IMR-90 (cell line): ENCODE measurements around the gene COLEC11. TPM values are rescaled to one million over a fixed set of nuclear protein-coding genes. Genes with fewer than 3 reads are reported as not detected.

Experiments
- ATAC-seq: fragments of 200-7000 bp; cut with Tn5 transposase; 2 replicates; pipeline ENCODE4 v1.9.1; 2020; ENCODE audit warnings: low read depth, mild to moderate bottlenecking, moderate library complexity
- BruUV-seq: library from RNA; stranded (reverse); fragments of 400-500 nt; replicated peaks from 2 replicates; lab custom pipeline; 2021; lab: Mats Ljungman, UMichigan
- CTCF ChIA-PET: fragments of 300-600 bp; formaldehyde crosslinking; extraction: SDS; loops from one replicate; lab custom pipeline; 2021; ENCODE audit warnings: antibody characterized with exemption; lab: Yijun Ruan, JAX
- POLR2A ChIA-PET: fragments of 300-600 bp; sonication (Branson Sonifier 250); formaldehyde crosslinking; loops from one replicate; lab custom pipeline; 2022; ENCODE audit warnings: antibody characterized with exemption; ENCODE audit not compliant: unreplicated experiment; lab: Charles Lee
- DNase-seq: peaks from one replicate; pipeline ENCODE4 v3.0.0; 2013
- H2AFZ ChIP-seq: replicated peaks from 2 replicates; pipeline ENCODE3; 2013; ENCODE audit warnings: low read length, mild to moderate bottlenecking; ENCODE audit not compliant: poor library complexity
- H2AK5ac ChIP-seq: 2 replicates; pipeline ENCODE4 v1.6.1; 2013; ENCODE audit warnings: low read depth, low read length, inconsistent platforms
- H2AK9ac ChIP-seq: replicated peaks from 2 replicates; pipeline ENCODE3; 2013; ENCODE audit warnings: mild to moderate bottlenecking, low read depth, low read length, moderate library complexity; ENCODE audit not compliant: poor library complexity
- H2BK120ac ChIP-seq: 2 replicates; pipeline ENCODE4 v1.6.1; 2013; ENCODE audit warnings: low read depth, low read length, inconsistent platforms
- H2BK15ac ChIP-seq: 3 replicates; pipeline ENCODE4 v1.6.1; 2013; ENCODE audit warnings: low read depth, low read length, inconsistent platforms
- H2BK20ac ChIP-seq: 2 replicates; pipeline ENCODE4 v1.6.1; 2013; ENCODE audit warnings: low read depth, mild to moderate bottlenecking, inconsistent platforms, low read length, moderate library complexity
- H2BK5ac ChIP-seq: 2 replicates; pipeline ENCODE4 v1.6.1; 2013; ENCODE audit warnings: mild to moderate bottlenecking, low read depth, low read length, inconsistent platforms; ENCODE audit not compliant: poor library complexity, severe bottlenecking
- H3K14ac ChIP-seq: replicated peaks from 2 replicates; pipeline ENCODE4 v1.6.1; 2013; ENCODE audit warnings: low read depth, low read length, inconsistent platforms
- H3K18ac ChIP-seq: 2 replicates; pipeline ENCODE4 v1.6.1; 2013; ENCODE audit warnings: low read depth, low read length, control low read depth
- H3K23ac ChIP-seq: 2 replicates; pipeline ENCODE4 v1.6.1; 2013; ENCODE audit warnings: low read depth, low read length, inconsistent platforms
- H3K27ac ChIP-seq: 2 replicates; pipeline ENCODE4 v1.5.1; 2013; ENCODE audit warnings: mild to moderate bottlenecking, control low read depth, low read length; ENCODE audit not compliant: insufficient read depth
- H3K27me3 ChIP-seq: 2 replicates; pipeline ENCODE4 v1.6.1; 2013; ENCODE audit warnings: low read length; ENCODE audit not compliant: control insufficient read depth, insufficient read depth
- H3K36me3 ChIP-seq: 2 replicates; pipeline ENCODE4 v1.6.1; 2013; ENCODE audit warnings: low read length, mixed read lengths; ENCODE audit not compliant: control insufficient read depth, insufficient read depth
- H3K4ac ChIP-seq: 2 replicates; pipeline ENCODE4 v1.6.1; 2013; ENCODE audit warnings: low read depth, low read length, inconsistent platforms
- H3K4me1 ChIP-seq: 2 replicates; pipeline ENCODE4 v1.6.1; 2013; ENCODE audit warnings: low read length, mixed read lengths; ENCODE audit not compliant: control insufficient read depth, insufficient read depth
- H3K4me2 ChIP-seq: 2 replicates; pipeline ENCODE4 v1.6.1; 2013; ENCODE audit warnings: low read depth, mild to moderate bottlenecking, control low read depth, low read length, moderate library complexity
- H3K4me3 ChIP-seq: 2 replicates; pipeline ENCODE4 v1.5.1; 2013; ENCODE audit warnings: low read depth, mild to moderate bottlenecking, control low read depth, low read length, moderate library complexity; ENCODE audit not compliant: insufficient read depth
- H3K56ac ChIP-seq: 2 replicates; pipeline ENCODE4 v1.6.1; 2013; ENCODE audit warnings: low read length, inconsistent platforms; ENCODE audit not compliant: insufficient read depth; ENCODE audit errors: extremely low read depth
- H3K79me1 ChIP-seq, 2 experiments: 2 replicates each; pipeline ENCODE4 v1.6.1; 2013; ENCODE audit warnings: low read length in 2 of 2, inconsistent platforms in 1 of 2, low read depth in 1 of 2
- H3K9ac ChIP-seq: 2 replicates; pipeline ENCODE4 v1.6.1; 2013; ENCODE audit warnings: low read depth, low read length, control low read depth
- H3K9me1 ChIP-seq: 2 replicates; pipeline ENCODE4 v1.6.1; 2013; ENCODE audit warnings: low read length, inconsistent platforms; ENCODE audit not compliant: insufficient read depth
- H3K9me3 ChIP-seq: 2 replicates; pipeline ENCODE4 v1.6.1; 2013; ENCODE audit warnings: low read length; ENCODE audit not compliant: control insufficient read depth, insufficient read depth
- H4K20me1 ChIP-seq: 2 replicates; pipeline ENCODE4 v1.6.1; 2013; ENCODE audit warnings: low read length, inconsistent platforms; ENCODE audit not compliant: insufficient read depth
- H4K5ac ChIP-seq: 2 replicates; pipeline ENCODE4 v1.6.1; 2013; ENCODE audit warnings: mild to moderate bottlenecking, low read depth, low read length, control low read depth
- H4K8ac ChIP-seq, 2 experiments: 2 replicates each; pipeline ENCODE4 v1.6.1; 2013; ENCODE audit warnings: low read depth in 2 of 2, low read length in 2 of 2, control low read depth in 1 of 2, inconsistent platforms in 1 of 2
- H4K91ac ChIP-seq: 2 replicates; pipeline ENCODE4 v1.6.1; 2013; ENCODE audit warnings: low read depth, low read length, inconsistent platforms; ENCODE audit not compliant: insufficient read depth
- BHLHE40 ChIP-seq: fragments of 150-350 bp; IDR thresholded peaks from 2 replicates; pipeline ENCODE4 v1.6.1; 2016; ENCODE audit warnings: mild to moderate bottlenecking, low read depth, low read length
- CHD1 ChIP-seq: IDR thresholded peaks from 2 replicates; pipeline ENCODE4 v1.6.1; 2012; ENCODE audit warnings: low read depth, low read length, improper control_type of control experiment
- FOS ChIP-seq: fragments of 150-350 bp; IDR thresholded peaks from 2 replicates; pipeline ENCODE4 v1.6.1; 2016; ENCODE audit warnings: low read depth, low read length
- MAFK ChIP-seq: IDR thresholded peaks from 2 replicates; pipeline ENCODE4 v1.6.1; 2012; ENCODE audit warnings: low read depth, low read length, improper control_type of control experiment
- MAZ ChIP-seq: IDR thresholded peaks from 2 replicates; pipeline ENCODE4 v1.6.1; 2012; ENCODE audit warnings: low read depth, mild to moderate bottlenecking, low read length, improper control_type of control experiment, moderate library complexity, borderline replicate concordance
- MXI1 ChIP-seq: IDR thresholded peaks from 2 replicates; pipeline ENCODE4 v1.6.1; 2012; ENCODE audit warnings: low read depth, mild to moderate bottlenecking, low read length, moderate library complexity, borderline replicate concordance
- NFE2L2 ChIP-seq: fragments of 150-350 bp; IDR thresholded peaks from 2 replicates; pipeline ENCODE4 v1.6.1; 2016; ENCODE audit warnings: low read depth, mild to moderate bottlenecking, low read length
- POLR2A ChIP-seq: IDR thresholded peaks from 2 replicates; pipeline ENCODE4 v1.6.1; 2012; ENCODE audit warnings: mild to moderate bottlenecking, low read depth, low read length
- RAD21 ChIP-seq: IDR thresholded peaks from 2 replicates; pipeline ENCODE4 v1.6.1; 2012; ENCODE audit warnings: low read length, improper control_type of control experiment
- RCOR1 ChIP-seq: IDR thresholded peaks from 2 replicates; pipeline ENCODE4 v1.6.1; 2012; ENCODE audit warnings: mild to moderate bottlenecking, low read length, improper control_type of control experiment; ENCODE audit not compliant: insufficient replicate concordance
- RFX5 ChIP-seq: IDR thresholded peaks from 2 replicates; pipeline ENCODE4 v1.8.0; 2012; ENCODE audit warnings: low read depth, mild to moderate bottlenecking, low read length, moderate library complexity
- SMC3 ChIP-seq: fragments of 150-350 bp; IDR thresholded peaks from 2 replicates; pipeline ENCODE4 v1.6.1; 2016; ENCODE audit warnings: low read depth, mild to moderate bottlenecking, antibody characterized with exemption, low read length, moderate library complexity
- WGBS, 2 experiments: methylation state at CpG; one replicate each; pipeline versions ENCODE4 v1.1.5 to v1.1.7; 2013; ENCODE audit warnings: missing lambda C conversion rate in 2 of 2; ENCODE audit not compliant: insufficient read length in 1 of 2; ENCODE audit errors: extremely low coverage in 2 of 2; 5-methylcytosine and 5-hydroxymethylcytosine counted together
- dilution Hi-C: fragments of 300-500 bp; cut with HindIII; formaldehyde crosslinking; loops from one replicate; pipeline ENCODE4 v1.14.3; 2018; ENCODE audit warnings: low sequenced_read_pairs; ENCODE audit not compliant: unreplicated experiment
- in situ Hi-C: fragments of 300-500 bp; cut with MboI; formaldehyde crosslinking; loops from 3 replicates; pipeline ENCODE4 v1.14.3; 2019; ENCODE audit warnings: low sequenced_read_pairs, inconsistent platforms, mixed read lengths
- intact Hi-C: fragments of 100-400 bp; cut with micrococcal nuclease; formaldehyde crosslinking; loops from 2 replicates; pipeline ENCODE4 v1.10.0; 2022
- polyA plus RNA-seq, 3 experiments: library from polyadenylated mRNA; depleted of rRNA; stranded (reverse); fragments of >200 nt; gene quantifications; 2 replicates each; pipeline ENCODE4 v1.2.3, GENCODE V29; 2012; ENCODE audit warnings: low replicate concordance in 1 of 3
- total RNA-seq: library from RNA; depleted of rRNA; stranded (reverse); fragments of >200 nt; gene quantifications from 2 replicates; pipeline ENCODE4 v1.2.3, GENCODE V29; 2012
- TF ChIP-seq, protein P1 (sequence below): fragments of 150-350 bp; IDR thresholded peaks from 2 replicates; pipeline ENCODE4 v1.6.1; 2017; ENCODE audit warnings: mild to moderate bottlenecking, antibody characterized with exemption, low read length, low read depth
- TF ChIP-seq, protein P2 (sequence below): conservative IDR thresholded peaks from 2 replicates; pipeline ENCODE4 v1.5.1; 2012; ENCODE audit warnings: mild to moderate bottlenecking, low read depth, low read length, improper control_type of control experiment
- TF ChIP-seq, protein P3 (sequence below): fragments of 150-350 bp; IDR thresholded peaks from 2 replicates; pipeline ENCODE4 v1.6.1; 2016; ENCODE audit warnings: low read depth, mild to moderate bottlenecking, low read length, moderate library complexity, borderline replicate concordance

The COLEC11 gene
- total and polyA plus RNA-seq, 2 of the 4 experiments (the other 2 are of a cell fraction), result under 0.01 to 0.24 TPM

DNA sequence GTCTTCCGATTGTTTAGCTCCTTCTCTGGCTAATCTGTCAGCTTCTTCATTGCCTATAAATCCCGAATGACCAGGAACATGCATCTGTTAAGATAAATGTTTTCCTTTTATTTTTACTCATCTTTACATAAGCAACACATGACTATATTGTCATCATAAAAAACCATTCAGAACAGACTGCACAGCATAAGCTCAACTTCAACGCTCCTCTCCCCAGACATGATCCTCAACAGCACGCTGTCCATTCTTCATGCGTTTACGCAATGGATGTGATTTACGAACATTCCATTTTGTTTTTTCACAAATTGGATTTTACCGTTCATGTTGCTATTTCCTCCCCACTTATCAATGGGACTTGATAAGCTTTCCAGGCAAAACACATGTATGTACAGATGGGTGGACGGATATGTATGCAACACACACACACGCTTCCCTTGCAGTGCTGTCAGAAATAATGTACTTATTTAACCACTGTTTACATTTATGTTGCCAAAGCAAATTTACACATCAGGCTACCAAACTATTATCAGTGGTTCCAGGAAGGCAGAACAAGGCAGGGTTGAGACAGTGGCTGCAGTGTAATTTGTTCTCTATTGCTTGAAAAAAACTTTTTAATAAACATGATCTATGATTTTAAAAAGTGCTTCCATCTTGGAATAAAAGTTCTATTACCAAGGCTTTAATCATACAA lies 49.0 kb upstream of the COLEC11 start:
- Histone ChIP-seq H3K4me2 (no peak overlapping the region), H4K91ac (no peak overlapping the region), H3K23ac (no peak overlapping the region), H3K79me1 (peaks cover 29 to 36% of the 10 kb centered on the region in 2 experiments), H4K8ac (no peak overlapping the region), H2BK5ac (no peak overlapping the region), H4K20me1 (no peaks in the 10 kb centered on the region), H3K4me3 (no peak overlapping the region), H3K56ac (no peak overlapping the region), H3K4me1 (no peaks in the 10 kb centered on the region), H2BK15ac (no peak overlapping the region), H2BK120ac (no peak overlapping the region), H3K27me3 (no peaks in the 10 kb centered on the region), H3K9me3 (no peaks in the 10 kb centered on the region), H2AK9ac (no peak overlapping the region), H3K36me3 (peaks cover 63% of the 10 kb centered on the region), H3K18ac (no peak overlapping the region), H3K4ac (no peak overlapping the region), H4K5ac (no peak overlapping the region), H3K14ac (no peak overlapping the region), H3K27ac (no peak overlapping the region), H3K9ac (no peak overlapping the region), H2BK20ac (no peak overlapping the region), H3K9me1 (no peaks in the 10 kb centered on the region), H2AK5ac (no peak overlapping the region), H2AFZ (no peak overlapping the region)
- WGBS, 2 experiments, result 60% methylated on average over 1 of the region's 10 CpGs; no CpG with 5 or more reads in 1 of the 2 experiments
- intact Hi-C loops, result no loop called here
- dilution Hi-C loops, result no loop called here
- ChIA-PET CTCF (no interaction called here), POLR2A (no interaction called here)
- DNase-seq (no peak), ATAC-seq (no peak)
- in situ Hi-C loops, result no loop called here
- BruUV-seq, result no TSS peak
- TF ChIP-seq, protein P1, sequence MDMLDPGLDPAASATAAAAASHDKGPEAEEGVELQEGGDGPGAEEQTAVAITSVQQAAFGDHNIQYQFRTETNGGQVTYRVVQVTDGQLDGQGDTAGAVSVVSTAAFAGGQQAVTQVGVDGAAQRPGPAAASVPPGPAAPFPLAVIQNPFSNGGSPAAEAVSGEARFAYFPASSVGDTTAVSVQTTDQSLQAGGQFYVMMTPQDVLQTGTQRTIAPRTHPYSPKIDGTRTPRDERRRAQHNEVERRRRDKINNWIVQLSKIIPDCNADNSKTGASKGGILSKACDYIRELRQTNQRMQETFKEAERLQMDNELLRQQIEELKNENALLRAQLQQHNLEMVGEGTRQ, result no peak
- TF ChIP-seq POLR2A (no peak), MXI1 (no peak), FOS (no peak), BHLHE40 (no peak), CHD1 (no peak), SMC3 (no peak), MAZ (no peak), RFX5 (no peak), MAFK (no peak), RCOR1 (no peak), NFE2L2 (no peak), RAD21 (no peak)
- TF ChIP-seq, protein P2, sequence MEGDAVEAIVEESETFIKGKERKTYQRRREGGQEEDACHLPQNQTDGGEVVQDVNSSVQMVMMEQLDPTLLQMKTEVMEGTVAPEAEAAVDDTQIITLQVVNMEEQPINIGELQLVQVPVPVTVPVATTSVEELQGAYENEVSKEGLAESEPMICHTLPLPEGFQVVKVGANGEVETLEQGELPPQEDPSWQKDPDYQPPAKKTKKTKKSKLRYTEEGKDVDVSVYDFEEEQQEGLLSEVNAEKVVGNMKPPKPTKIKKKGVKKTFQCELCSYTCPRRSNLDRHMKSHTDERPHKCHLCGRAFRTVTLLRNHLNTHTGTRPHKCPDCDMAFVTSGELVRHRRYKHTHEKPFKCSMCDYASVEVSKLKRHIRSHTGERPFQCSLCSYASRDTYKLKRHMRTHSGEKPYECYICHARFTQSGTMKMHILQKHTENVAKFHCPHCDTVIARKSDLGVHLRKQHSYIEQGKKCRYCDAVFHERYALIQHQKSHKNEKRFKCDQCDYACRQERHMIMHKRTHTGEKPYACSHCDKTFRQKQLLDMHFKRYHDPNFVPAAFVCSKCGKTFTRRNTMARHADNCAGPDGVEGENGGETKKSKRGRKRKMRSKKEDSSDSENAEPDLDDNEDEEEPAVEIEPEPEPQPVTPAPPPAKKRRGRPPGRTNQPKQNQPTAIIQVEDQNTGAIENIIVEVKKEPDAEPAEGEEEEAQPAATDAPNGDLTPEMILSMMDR, result no peak
- TF ChIP-seq, protein P3, sequence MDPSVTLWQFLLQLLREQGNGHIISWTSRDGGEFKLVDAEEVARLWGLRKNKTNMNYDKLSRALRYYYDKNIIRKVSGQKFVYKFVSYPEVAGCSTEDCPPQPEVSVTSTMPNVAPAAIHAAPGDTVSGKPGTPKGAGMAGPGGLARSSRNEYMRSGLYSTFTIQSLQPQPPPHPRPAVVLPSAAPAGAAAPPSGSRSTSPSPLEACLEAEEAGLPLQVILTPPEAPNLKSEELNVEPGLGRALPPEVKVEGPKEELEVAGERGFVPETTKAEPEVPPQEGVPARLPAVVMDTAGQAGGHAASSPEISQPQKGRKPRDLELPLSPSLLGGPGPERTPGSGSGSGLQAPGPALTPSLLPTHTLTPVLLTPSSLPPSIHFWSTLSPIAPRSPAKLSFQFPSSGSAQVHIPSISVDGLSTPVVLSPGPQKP, result no peak
